Measurements from ENCODE around the gene RPS3. TPM values are rescaled to one million over a fixed set of nuclear protein-coding genes. Genes with fewer than 3 reads are reported as not detected.
"Not testable (repeated sequence)": the region's sequence is repeated elsewhere in the genome, so short reads cannot be mapped to it uniquely, and the experiment has no call there.

The RPS3 gene
- total RNA-seq, 1 donor from 2014 or later: 1,308 TPM

GRCh38 chr11:75380245-75380644, 19.1 kb upstream of the RPS3 start:
- no peak for DNase-seq (ENCODE audit: low spot score)

DNA sequence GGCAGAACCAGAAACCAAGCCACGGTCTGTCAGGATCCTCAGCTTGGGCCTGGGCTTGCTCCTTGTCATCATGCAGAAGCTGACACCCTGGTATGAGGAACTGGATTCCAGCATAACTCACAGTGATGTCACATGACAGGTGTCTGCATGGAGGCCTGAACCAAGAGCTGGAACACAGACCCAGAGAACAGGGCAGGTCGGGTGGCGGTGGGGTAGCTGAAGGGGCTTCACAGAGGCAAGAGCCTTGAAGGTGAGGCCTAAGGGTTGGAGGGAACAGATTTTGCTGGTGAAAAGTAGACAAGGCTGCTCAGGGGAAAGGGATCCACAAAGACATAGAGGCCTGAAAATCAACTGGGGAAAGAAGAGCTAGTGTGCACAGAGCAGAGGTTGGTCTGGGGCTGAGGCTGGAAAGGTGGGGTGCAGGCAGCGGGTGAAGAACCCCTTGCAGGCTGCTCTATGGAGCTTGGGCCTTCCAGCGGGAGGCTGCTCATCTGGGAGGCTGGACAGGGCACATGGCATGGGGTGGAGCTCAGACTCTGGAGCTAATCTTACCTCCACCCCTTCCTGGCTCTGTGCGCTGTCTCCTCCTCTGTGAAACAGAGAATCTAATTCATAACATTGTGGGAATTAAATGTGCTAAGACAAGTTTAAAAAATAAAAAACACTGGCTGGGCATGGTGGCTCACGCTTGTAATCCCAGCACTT, 18.4 kb upstream of the RPS3 start:
- DNase-seq (ENCODE audit: low spot score): peak; percentile 64

DNA sequence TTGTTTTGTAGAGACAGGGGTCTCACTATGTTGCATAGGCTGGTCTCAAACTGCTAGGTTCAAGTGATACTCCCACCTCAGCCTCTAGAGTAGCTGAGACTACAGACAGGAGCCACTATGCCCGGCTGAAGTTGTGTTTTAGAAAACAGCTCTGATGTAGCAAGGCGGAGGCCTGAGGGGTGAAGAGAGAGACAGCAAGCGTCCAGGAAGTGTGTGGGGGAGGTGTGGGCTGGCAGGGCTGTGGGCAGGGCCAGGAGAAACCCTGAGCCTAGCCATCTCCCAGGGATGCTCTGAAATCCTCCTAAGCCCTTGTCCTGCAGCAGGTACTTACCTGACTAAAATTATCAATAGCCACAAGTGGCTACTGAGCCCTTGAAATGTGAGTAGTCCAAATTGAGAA, 16.1 kb upstream of the RPS3 start:
- no peak for DNase-seq (ENCODE audit: low spot score)

DNA sequence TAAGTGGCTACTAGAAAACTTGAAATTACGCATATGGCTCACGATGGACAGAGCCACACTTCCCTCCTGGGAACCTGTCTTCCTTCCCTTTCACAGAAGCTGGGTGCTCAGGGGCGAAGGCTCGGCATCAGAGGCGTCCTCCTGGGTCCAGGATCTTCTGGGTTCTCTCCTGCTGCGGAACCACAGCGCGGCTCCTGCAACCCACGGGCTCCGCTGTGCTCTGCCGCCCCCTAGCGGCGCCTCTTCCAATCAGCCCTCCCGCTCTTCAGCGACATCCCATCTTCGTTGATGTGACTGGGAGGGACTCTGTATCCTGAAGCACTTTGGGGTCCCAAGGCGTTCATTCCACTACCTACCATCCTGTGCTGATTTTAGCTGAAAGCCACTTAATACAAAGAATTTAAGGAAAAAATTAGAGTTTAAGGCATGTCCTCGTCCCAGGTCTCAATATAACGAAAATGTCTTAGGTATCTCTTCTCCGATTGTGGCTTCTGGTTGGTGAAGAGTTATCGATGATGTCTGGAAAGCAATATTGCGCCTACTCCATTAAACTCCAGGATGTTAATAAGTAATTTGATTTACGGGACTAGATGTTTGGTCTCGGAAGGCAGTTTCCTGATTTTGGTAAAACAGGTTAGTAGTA, 14.8 kb upstream of the RPS3 start:
- DNase-seq (ENCODE audit: low spot score): peak; percentile 66

GRCh38 chr11:75386942-75387630, 12.2 kb upstream of the RPS3 start:
- DNase-seq (ENCODE audit: low spot score): no peak

DNA sequence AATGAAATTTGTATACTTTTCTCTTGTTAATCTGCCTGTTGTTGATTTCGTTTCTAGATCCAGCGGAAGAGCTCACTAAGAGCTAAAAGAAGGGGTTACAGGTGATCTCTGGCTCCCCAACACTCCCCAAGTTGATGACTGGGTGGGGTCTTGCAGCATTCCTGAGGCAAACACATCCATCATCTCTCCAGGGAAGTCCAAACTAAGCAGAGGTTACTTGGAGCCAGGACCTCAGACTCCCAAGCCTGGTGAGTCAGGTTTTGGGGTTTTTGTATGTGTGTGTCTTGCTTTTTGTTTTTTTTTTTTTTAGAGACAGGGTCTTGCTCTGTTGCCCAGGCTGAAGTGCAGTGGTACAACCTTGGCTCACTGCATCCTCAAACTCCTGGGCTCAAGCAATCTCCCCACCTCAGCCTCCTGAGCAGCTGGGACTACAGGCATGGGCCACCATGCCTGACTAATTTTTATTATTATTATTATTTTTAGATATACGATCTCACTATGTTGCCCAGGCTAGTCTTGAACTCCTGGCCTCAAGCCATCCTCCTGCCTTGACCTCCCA, 11.5 kb upstream of the RPS3 start:
- no peak for DNase-seq (ENCODE audit: low spot score)

- DNase-seq (ENCODE audit: low spot score): peak; percentile 77
These were observed 10.7 kb upstream of the RPS3 start for GRCh38 chr11:75388386-75389275.

DNA sequence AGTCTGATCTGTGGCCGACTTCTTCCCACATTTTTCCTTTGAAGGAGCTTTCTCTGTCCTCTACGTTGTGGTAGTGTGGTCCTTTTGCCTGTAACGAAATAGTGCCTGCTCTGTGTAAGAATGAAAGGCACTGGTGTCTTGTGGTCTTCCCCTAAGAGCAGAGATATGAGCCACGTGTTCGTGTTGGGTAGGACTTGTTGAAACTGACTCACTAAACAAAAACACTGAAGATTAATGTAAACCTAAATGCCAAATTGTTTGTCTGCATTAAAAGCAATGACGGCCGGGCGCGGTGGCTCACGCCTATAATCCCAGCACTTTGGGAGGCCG, 10.1 kb upstream of the RPS3 start:
- DNase-seq (ENCODE audit: low spot score): no peak

GRCh38 chr11:75389925-75390324, 9.4 kb upstream of the RPS3 start:
- no peak for DNase-seq (ENCODE audit: low spot score)

DNA sequence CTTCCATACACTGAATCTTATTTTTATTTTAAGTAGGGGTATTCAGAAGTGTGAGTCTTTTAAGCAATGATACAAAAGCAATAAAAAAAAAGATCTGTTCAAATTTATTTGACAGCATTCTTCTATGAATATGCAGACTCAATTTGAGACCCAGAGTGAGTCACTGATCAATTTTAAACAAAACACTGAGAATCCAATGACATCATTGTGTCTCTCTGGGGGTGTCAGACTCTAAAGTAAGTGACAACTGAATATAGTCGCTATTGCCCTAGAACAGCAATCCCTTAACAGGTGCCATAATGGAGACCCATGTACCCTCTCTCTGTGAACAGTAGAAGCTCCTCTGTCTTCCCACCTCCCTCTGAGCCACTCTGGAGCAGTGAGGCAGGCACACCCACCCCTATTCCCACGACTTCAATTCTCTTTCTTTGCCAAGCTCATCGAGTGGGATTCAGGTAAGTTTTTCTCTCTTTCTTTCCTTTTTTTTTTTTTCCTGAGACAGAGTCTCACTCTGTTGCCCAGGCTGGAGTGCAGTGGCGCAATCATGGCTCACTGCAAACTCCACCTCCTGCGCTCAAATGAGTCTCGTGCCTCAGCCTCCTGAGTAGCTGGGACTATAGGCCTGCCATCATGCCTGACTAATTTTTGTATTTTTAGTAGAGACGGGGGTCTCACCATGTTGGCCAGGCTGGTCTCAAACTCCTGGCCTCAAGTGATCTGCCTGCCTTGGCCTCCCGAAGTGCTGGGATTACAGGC, 5.1 kb upstream of the RPS3 start:
- DNase-seq (ENCODE audit: low spot score): no peak

DNA sequence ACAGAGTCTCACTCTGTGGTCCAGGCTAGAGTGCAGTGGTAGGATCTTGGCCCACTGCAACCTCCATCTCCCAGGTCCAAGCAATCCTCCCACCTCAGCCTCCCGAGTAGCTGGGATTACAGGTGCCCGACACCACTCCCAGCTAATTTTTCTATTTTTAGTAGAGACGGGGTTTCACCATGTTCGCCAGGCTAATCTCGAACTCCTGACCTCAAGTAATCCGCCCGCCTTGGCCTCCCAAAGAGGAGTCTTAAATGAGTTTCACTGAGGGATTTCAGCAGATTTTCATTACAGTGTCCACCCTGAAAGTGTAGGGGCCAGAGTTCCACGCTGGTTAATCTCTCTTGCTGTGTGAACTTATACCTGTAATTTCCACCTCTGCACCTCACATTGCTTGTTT, 412 bp upstream of the RPS3 start:
- no peak for DNase-seq (ENCODE audit: low spot score)

DNA sequence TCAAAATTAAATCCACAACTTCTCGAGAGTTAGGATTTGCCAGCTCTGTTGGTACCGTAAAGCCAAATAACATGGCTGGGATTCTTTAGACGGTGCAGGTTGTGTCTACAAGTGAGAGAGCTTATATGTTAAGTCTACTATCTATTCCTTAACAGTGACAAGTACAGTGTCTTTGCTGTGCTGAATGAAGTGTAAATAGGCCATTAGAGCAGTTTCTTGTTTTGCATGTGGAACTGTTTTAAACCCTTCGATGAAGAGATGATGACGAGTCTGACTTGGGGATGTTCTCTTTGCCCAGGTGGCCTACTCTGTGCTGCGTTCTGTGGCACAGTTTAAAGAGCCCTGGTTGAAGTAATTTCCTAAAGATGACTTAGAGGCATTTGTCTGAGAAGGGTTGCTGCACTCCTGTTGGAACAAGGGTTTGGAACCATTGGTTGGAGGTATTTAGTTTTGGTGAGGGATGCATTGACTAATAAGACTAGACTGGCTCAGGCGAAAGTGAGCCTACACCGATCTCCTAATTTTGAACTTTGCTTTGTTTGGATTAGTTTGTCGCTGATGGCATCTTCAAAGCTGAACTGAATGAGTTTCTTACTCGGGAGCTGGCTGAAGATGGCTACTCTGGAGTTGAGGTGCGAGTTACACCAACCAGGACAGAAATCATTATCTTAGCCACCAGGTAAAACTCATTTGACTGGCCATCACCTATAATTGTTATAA, 988 bp downstream of the RPS3 start:
- DNase-seq (ENCODE audit: low spot score): no peak

DNA sequence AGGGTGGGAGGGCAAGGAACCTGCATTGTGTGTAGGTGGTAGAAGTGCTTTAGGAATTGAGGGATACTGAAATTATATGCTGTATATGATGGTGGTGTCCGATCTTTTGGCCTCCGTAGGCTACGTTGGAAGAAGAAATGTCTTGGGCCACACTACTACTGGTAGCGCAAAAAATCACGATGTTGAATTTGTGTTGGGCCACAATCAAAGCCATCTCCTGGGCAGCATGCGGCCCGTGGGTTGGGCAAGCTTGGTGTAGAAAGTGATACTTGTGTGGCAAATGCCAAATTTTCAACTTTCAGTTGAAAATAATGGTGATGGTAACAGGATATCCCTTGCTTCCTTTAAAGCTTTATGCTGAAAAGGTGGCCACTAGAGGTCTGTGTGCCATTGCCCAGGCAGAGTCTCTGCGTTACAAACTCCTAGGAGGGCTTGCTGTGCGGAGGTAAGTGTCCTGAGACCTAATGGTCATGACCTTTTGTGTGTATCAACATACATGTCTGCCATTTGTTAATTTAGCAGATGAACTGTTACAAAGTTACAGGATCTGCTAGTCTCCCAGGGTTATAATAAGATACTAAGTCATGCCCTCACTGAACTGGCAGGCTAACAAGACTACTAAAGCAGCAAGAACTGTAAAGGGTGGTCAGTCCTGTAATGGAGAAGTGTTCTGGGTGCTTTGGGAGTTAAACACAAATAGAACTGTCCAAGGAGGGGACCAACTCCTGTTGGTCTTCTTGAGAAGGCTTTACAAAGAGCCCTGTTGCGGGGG, 2.9 kb downstream of the RPS3 start:
- DNase-seq (ENCODE audit: low spot score): no peak

- no peak for DNase-seq (ENCODE audit: low spot score)
These were observed 3.7 kb downstream of the RPS3 start for GRCh38 chr11:75403037-75403436.

DNA sequence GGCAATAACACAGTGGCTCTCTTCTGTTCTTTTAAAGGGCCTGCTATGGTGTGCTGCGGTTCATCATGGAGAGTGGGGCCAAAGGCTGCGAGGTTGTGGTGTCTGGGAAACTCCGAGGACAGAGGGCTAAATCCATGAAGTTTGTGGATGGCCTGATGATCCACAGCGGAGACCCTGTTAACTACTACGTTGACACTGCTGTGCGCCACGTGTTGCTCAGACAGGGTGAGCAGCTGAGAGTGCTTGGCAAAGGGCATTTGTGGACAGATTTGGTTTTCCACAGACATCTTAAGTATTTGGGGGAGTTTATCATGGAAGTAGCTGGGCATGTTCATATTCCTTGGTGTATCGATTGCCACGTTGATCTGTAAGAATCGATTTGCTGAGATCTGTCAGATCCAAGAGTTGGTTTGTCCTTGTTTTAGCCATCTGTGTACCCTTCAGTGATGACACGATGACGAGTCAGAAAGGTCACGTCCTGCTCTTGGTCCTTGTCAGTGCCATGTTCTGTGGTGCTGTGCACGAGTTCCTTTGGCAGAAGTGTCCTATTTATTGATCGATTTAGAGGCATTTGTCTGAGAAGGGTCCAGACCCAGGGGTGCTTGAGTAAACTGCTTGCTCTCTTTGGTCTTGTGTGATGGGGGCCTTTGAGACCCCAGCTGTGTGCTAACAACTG, 4.8 kb downstream of the RPS3 start:
- no peak for DNase-seq (ENCODE audit: low spot score)

GRCh38 chr11:75406338-75406777, 7.0 kb downstream of the RPS3 start:
- no peak for DNase-seq (ENCODE audit: low spot score)

GRCh38 chr11:75408957-75409219, 9.6 kb downstream of the RPS3 start:
- no peak for DNase-seq (ENCODE audit: low spot score)

- DNase-seq (ENCODE audit: low spot score): not testable (repeated sequence)
These were observed 10.7 kb downstream of the RPS3 start for GRCh38 chr11:75409971-75410370.

- not testable (repeated sequence) for DNase-seq (ENCODE audit: low spot score)
These were observed 13.8 kb downstream of the RPS3 start for GRCh38 chr11:75413146-75413545.

Data from umbilical cord (tissue), 2 donors.